ENCODE results near the gene MMP24OS.

DNA sequence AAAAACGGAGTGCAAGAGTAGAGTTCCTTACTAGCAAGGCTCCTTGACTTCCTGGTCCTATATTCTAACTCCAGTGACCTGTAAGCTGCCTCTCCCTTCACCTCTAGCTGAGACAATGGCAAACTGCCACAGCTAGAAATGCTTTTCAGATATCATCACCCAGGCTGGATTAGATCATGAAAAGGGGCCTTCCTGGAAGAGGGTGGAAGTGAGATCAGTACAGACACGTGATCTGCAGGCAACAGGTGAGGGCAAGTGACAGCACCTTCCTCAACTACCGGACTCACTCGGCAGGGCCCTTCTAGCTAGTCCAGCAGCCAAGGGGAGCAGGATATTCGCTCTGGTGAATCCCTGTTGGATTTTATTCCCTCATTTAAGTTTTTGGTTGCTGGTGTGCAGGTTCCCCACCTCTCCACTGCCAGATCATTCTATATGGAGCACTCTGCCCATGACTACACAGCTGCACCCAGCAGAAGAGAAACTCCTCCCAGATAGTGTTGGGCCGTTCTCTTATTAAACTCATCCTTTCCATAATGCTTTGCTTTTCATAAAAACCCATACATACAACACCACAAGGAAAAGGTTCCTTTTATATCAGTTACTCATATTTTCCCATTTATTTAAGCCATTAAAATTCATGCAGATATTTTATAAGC, 40.7 kb upstream of the MMP24OS start:
- TF ChIP-seq, protein P1, sequence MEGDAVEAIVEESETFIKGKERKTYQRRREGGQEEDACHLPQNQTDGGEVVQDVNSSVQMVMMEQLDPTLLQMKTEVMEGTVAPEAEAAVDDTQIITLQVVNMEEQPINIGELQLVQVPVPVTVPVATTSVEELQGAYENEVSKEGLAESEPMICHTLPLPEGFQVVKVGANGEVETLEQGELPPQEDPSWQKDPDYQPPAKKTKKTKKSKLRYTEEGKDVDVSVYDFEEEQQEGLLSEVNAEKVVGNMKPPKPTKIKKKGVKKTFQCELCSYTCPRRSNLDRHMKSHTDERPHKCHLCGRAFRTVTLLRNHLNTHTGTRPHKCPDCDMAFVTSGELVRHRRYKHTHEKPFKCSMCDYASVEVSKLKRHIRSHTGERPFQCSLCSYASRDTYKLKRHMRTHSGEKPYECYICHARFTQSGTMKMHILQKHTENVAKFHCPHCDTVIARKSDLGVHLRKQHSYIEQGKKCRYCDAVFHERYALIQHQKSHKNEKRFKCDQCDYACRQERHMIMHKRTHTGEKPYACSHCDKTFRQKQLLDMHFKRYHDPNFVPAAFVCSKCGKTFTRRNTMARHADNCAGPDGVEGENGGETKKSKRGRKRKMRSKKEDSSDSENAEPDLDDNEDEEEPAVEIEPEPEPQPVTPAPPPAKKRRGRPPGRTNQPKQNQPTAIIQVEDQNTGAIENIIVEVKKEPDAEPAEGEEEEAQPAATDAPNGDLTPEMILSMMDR (IDR thresholded peaks at IDR 0.05; ENCODE audit: poor library complexity) = no peak
- TF ChIP-seq EZH2 (IDR thresholded peaks at IDR 0.05; ENCODE audit: borderline replicate concordance) = no peak
